GM21723 (cell line): ENCODE measurements around the gene ASIC3.
A peak's percentile ranks its signal among the peaks of the same experiment; 100 is the strongest.
"Not testable (repeated sequence)": the region's sequence is repeated elsewhere in the genome, so short reads cannot be mapped to it uniquely, and the experiment has no call there.

Experiments
- ATAC-seq: cut with Tn5 transposase; IDR thresholded peaks from one replicate; pipeline ENCODE4 v1.9.1; 2021; ENCODE audit warnings: mild to moderate bottlenecking, moderate library complexity; ENCODE audit not compliant: unreplicated experiment

Gene ASIC3

GRCh38 chr7:151047976-151048815, at the start of gene ASIC3:
Gene ASIC3, plus strand, starts transcription at chr7:151048531. Its CDS starts 355 bp downstream, at chr7:151048886.
- ATAC-seq, result no peak

GRCh38 chr7:150999001-150999400, 49.3 kb upstream of the ASIC3 start:
- no peak for ATAC-seq

GRCh38 chr7:150999497-151000230, 48.7 kb upstream of the ASIC3 start:
- ATAC-seq, result no peak

GRCh38 chr7:151000897-151001495, 47.3 kb upstream of the ASIC3 start:
- no peak for ATAC-seq

- ATAC-seq, result no peak
Measured at GRCh38 chr7:151001546-151001945, 46.8 kb upstream of the ASIC3 start.

- ATAC-seq, result no peak
Measured at GRCh38 chr7:151003572-151003971, 44.8 kb upstream of the ASIC3 start.

GRCh38 chr7:151005566-151005965, 42.8 kb upstream of the ASIC3 start:
- ATAC-seq, result no peak

- no peak for ATAC-seq
Measured at GRCh38 chr7:151006590-151007300, 41.6 kb upstream of the ASIC3 start.

- ATAC-seq, result no peak
Measured at GRCh38 chr7:151007469-151007898, 40.8 kb upstream of the ASIC3 start.

- no peak for ATAC-seq
Measured at GRCh38 chr7:151008143-151008510, 40.2 kb upstream of the ASIC3 start.

GRCh38 chr7:151008511-151009323, 39.6 kb upstream of the ASIC3 start:
- peak; percentile 91 for ATAC-seq

GRCh38 chr7:151009327-151010036, 38.8 kb upstream of the ASIC3 start:
- no peak for ATAC-seq

- no peak for ATAC-seq
Measured at GRCh38 chr7:151010037-151010306, 38.4 kb upstream of the ASIC3 start.

GRCh38 chr7:151010307-151011096, 37.8 kb upstream of the ASIC3 start:
- ATAC-seq, result no peak

- ATAC-seq, result no peak
Measured at GRCh38 chr7:151011097-151011409, 37.3 kb upstream of the ASIC3 start.

GRCh38 chr7:151011616-151012015, 36.7 kb upstream of the ASIC3 start:
- not testable (repeated sequence) for ATAC-seq

GRCh38 chr7:151012031-151012692, 36.2 kb upstream of the ASIC3 start:
- ATAC-seq, result no peak

GRCh38 chr7:151012911-151013347, 35.4 kb upstream of the ASIC3 start:
- ATAC-seq, result no peak

- ATAC-seq, result no peak
Measured at GRCh38 chr7:151013356-151013732, 35.0 kb upstream of the ASIC3 start.
